HPDE6-E6E7 (cell line): ENCODE results near the gene NRG3.

ENCODE experiments used
- DNase-seq: peaks from one replicate; pipeline ENCODE4 v3.0.0; 2011; ENCODE audit warnings: missing footprints; ENCODE audit errors: extremely low spot score

The NRG3 gene

DNA sequence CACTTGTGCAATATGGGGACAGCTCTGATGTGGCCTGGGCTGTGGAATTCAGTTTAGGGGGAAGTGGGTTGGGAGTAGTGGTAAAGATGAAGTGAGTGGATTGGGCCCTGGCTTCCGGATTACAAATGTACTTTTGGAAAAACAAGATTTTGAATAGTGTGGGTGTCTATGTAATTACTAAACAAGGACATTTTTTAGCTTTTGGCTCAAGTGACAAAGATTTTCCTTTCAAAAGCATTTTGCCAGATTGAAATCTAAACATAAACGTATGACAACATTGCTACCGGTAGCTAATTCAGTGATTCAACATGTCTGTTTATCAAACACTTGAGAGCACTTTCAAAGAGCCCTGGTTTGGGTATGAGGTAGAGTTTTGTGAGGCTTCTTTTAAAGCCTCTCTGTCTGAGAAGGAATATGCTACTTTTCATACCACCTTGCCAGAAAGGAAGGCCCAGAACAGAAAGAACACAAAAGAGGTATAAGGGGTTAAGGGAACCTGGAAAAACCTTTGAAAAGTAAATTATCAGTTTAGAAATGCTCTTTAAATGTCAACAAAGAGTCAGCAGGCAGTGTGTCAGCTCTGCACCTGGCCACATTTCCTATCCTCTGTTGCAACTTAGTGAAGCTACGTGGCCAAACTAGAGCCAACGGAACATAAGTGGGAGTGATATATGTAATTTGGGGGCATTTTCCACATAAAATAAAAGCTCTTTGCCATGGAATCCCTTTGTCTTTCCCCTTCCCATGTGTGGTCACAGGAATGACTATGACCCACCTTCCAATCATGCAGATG, 516.1 kb downstream of the NRG3 start:
- DNase-seq, result no peak

DNA sequence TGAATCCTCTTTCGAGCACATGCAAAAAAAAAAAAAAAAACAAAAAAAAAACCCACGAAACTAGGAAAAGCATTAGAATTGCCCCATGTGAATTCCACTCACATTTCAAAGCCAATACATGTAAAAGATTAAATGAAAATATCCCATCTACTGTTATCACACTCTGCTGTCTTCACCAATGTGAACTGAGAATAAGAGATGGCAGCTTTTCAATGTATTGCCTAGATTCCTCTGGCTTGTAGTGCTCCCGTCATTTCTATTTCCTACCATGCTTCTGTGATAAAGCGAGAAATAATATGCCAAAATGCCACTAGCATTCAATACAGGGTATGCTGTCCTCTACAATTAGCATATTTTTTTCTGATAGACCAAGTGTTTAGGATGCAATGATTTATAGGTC, 517.0 kb downstream of the NRG3 start:
- no peak for DNase-seq

DNA sequence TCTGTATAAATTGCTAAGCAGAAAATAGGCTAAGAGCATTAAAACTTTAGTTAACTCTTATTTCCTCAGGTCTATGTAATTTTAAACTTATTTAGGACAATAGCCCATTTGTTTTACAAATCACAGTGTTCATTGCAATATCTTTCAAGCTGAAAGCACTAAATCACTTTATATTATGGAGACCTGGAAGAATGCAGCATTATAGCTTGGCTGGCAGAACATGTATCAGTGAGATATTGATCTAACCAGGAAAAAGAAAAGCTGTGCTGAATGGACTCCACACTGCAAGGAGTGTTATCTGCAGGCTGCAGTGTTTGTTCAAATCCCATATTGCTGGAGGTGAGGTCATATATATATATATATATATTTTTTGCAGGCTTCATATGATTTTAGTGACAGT, 517.5 kb downstream of the NRG3 start:
- no peak for DNase-seq

DNA sequence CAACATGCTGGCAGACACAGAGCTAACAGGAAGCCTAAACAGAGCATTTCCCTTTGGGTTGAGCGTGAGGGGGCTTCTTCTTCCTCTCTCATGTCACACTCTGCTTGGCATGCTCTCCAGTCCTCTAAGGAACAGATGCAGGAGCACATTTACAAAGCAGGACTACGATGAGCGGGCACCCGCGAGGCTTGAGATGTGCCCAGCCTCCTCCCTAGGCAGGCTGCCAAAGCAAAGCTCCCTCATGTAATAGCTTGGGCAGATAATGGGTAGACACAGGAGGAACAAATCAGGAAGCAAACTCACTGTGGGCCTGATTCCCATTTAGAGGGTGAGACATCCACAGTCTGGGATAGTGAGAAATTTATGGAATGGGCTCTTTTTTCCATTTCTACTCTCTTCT, 519.1 kb downstream of the NRG3 start:
- no peak for DNase-seq

DNA sequence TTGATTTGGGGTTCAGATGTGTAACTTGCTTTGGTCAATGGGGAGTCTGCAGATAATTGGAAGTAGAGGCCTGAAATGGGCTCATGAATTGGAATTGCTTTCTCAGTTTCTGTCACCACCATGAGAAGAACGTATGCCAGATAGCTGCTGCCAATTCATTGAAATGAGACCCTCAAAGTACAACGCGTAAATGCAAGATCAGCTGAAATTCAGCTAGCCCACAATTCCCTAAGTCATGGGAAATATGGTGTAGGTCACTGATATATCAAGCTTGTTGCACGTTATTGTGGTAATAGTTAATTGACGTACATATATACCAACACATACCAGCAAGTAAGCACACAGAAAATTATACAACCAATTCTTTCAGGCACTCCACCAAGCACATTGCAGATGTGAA, 520.0 kb downstream of the NRG3 start:
- no peak for DNase-seq

DNA sequence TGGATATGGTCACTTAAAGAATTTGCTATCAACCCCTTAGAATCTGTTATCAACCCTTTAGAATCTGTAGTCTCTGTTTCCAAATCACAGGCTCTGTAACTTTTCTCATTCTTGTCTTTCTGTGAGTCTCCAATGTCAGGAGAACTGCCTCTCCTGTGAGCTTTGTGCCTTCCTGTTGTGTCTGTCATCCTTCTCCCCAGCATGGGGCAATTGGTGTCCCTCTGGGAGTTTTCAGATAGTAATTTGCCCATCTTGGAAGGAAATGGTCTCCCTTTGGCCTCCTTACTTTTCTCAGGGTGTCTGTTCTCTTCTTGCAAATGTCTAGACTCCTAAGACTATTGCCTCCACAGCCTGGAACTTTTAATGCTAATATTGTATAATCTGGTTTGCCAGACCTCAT, 521.9 kb downstream of the NRG3 start:
- no peak for DNase-seq

DNA sequence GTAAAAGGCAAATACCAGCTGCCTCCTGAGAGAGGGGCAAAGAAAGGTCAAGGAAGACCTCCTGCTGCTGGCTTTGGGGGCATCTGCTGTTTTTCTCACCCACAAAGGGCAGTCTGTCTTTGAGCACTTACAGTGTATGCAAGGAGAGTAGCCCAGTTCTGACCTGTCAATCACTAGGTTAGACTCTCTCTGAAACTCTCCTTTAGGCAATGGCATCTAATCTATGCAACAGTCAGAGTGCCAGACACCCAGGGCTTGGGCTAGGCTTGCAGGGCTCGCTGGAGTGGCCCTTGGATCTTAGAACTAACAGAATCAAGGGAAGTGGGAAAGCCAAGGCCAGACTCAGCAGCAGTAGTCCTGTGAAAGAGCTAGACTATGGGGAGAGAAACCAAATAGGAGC, 522.9 kb downstream of the NRG3 start:
- no peak for DNase-seq

DNA sequence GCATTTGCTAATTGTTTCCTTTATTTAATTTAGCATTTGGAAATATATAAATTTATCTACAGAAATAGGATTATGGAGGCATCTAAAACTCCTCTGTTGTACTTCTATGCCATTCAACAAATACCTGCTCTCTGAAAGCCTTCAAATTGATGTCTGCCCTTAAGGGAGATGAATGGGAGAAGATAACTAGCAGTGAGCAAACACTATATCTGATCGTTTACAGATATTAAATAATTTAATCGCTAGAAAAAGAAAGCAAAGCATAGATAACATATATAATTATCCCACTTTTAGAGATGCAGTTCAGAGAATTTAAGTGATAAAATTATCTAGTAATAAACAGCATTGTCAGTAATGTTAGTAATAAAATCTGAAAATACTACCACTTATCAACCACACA, 524.9 kb downstream of the NRG3 start:
- no peak for DNase-seq

DNA sequence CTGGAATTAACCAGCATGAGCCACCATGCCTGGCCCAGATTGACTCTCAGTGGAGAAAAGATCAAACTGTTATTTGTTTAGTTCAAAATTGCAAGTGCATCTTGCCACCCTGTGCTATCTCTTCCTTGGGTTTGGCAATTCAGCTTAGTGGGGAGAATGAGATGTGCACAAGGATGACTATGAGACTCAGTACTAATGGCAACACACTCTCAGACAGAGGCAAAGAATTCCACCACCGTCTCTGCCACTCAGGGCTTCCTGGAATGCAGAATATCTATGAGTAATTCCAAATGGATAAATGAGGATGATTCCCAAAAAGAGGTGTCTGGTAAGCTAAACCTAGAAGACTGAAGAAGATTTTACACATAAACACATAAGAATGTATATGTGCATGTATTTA, 525.8 kb downstream of the NRG3 start:
- no peak for DNase-seq

DNA sequence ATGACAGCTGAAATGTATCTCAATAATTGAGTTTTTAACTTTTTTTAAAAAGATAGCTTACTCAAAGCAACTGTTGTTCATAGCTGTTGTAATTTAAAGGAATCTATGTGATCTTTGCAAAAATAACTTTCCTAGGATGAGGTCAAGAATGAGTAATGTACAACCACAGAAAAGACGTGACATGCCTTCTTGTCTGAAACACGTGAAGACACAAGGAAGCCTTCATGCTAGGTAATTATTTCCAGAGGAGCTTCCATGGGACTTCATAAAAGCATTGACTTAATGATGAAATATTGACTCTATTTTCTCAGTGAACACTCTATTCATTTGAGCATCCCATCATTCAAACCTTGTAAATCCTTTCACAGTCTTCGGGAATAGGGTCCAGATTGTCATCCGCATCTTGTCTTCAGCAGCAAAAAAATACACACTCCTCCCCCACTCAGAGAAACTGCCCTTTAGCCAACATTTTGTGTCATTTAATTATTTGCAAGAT, 528.0 kb downstream of the NRG3 start:
- DNase-seq, result no peak

DNA sequence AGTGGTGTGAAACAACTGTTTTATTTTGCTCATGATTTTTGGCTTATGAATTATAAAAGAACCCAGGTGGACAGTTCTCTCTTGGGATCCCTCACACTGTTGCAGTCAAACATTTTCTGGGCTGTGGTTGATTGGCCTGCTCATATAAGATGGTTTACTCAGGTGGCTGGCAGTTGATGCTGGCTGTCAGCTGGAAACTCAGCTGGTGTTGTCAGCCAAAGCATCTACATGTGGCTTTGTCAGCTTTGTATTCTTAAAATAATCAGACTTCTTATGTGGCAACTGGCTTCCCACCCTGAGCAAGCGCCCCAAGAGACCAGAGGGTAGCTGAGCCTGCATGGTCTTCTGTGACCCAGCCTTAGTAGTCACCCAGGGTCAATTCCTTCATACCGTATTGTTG, 534.7 kb downstream of the NRG3 start:
- no peak for DNase-seq

DNA sequence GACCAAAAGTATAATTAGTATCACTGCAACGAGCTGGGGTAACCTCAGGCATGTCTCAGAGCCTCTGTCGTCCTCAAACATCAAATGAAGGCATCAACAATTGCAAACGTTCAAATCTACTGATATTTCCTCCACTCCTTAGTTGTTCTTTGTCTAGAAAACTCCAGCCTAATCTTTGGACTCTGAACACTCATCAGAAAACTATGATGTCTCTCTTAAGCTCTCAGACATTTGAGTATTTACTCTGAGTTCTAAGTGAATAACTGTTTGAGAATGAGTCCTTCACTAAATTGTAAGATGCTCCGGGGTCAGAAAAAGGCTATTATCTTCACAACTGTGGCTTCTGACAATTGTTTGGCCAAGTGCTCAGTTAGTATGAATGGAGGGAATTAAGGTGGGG, 536.4 kb downstream of the NRG3 start:
- DNase-seq, result no peak

DNA sequence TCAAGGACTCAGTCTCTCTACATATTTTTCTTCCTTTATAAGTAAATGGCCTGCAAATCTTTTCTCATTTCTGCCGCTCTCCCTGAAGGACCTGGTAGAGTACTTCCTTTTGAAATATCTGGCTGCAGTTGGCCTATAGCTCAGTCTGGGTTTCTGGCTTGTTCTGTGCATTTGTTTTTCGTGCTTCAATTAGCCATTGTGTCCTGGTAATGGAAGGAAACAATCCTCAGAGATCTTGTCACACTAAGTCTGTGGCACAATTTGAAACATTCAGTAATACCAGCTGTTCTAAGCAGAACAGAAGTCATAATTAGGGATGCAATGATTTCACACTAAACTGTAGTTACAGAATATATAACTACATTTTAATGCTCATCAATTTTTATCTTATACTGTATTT, 545.0 kb downstream of the NRG3 start:
- no peak for DNase-seq

DNA sequence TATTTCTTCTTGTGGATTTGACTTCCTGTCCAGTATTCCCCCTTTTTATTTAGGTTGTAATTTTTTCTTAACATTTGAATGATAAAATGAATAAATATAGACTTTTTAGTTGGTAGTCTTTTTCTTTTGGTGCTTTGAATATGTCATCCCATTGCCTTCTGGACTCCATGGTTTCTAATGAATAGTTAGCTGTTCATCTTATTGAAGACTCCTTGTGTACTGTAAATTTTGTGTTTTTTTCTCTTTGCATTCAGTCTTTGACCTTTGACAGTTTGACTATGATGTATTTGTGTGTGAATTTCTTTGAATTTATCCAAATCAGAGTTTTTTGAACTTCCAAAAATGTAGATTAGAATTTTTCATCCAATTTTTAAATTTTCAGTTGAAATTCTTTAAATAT, 554.3 kb downstream of the NRG3 start:
- no peak for DNase-seq

DNA sequence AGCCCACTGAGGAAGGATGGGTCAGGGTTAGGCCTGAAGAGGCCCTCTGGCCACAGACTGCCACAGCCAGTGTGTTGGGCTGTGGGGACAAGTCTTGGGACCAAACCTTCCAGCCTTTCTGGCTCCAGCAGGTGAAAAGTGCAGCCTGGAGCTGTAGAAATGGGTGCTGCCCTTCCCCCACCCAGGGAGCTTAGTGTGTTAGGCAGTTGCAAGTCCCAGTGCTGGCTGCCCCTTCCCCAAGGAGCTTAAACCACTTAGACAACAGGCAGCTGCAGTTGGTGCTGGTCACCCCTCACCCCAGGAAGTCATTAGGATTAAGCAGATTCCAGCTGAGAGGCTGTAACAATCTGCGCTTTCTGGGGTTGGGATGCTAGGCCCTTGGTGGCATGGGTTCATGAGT, 563.3 kb downstream of the NRG3 start:
- no peak for DNase-seq

DNA sequence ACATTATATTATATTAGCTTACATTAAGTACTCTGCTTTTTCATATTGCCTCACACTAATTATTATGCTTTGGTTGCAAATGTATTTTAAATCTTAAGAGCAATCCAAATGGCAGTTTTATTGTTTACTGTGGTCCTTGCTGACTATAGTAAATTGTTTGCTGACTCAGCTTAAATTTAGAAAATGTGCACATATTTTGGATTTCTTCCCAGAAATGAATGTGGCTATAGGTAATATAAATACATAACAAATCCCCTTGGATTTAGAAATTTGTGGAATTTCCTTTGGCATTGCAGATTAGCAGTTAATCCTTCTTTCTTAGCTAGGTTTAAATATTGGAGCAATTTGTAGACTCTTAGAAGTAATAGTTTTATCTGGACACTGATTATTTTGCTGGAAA, 565.8 kb downstream of the NRG3 start:
- DNase-seq, result no peak

DNA sequence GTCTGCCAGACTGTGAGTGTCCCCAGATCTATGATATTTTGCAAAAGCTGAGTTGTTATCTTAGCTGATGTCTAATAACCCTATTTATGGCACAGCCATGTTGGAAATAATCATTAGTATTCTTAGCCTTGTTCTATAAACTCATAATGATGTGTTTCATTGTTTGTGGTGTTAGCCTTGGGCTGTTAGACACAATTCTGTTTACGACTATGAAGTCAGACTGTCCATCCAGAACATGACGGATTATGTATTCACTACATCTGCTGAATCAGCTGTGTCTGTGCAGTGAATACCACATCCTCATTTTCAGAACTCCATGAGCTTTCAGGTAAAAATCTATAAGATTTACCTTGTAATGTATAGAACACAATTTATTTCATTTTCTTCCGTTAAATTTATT, 577.1 kb downstream of the NRG3 start:
- no peak for DNase-seq

DNA sequence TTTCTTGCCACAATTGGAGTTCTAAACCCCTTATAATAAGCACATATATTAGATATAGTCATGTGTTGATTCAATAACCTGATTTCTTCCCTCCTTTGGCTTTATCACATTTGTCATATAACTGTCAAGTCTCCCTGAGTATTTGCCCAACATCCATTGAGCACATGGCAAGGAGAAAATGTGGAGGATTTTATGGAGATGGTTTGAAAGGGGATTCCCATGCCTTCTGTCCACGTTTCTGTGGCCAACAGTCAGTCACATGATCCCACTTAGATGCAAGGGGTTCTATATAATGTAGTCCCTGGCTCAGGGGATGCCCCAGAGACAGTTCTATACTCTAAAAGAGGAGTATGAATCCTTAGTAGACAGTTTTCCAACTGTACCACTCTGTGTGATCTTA, 577.7 kb downstream of the NRG3 start:
- DNase-seq, result no peak

DNA sequence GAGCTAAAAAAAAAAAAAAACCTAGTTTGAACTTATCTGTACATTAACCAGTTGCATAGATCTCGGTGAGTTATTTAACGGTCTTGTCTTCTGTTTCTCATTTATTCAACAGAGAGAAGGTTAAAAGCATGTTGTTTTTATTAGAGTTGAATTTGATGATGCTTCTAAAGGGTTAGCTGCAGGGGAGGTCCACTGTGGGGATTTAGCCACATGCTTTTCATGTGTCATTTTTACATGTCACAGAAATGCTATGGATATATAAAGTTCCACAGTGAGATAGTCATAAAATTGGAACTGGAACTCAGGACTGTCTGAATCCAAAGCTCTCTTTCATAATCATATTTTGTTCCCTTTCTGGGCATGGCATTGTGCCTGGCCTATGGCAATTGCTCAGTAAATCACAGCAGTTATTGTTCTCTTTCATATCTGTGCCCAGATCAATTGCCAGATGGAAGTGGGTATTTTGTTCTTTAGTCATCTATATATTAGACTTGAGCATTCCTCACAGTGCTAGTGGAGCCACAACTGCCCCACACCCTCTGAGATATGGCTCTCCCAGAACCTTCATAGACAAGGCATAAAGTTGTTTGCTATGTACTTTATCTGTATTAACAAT, 578.8 kb downstream of the NRG3 start:
- DNase-seq, result no peak

DNA sequence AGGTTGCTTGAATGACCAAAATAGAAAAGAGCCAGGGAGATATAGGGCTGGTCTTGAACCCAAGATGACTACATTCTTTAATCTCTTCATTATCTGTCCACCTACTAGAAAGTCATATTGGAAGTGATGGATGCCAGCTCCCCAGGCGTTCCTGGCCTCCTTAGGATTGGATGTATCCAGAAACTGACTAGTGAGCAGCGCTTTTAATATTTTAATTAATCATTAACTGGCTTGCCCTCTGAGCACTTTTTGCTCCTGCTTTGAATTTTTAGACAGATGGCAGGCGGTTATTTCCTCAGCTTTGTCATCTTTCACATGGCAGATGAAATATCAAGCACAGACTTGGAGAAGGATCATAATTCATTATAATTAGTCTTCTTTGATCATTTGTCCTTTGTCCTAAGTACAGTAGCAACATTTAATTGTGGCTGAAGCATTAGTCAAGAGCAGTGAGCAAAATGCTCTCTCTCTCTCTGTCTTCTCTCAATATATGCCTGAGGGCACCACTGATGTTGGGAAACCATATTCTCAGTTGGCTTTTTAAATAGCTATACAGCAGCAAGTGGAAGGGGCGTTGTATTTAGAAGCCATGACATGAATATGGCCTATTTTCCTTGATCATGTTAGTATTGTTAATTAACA, 588.0 kb downstream of the NRG3 start:
- DNase-seq, result no peak

DNA sequence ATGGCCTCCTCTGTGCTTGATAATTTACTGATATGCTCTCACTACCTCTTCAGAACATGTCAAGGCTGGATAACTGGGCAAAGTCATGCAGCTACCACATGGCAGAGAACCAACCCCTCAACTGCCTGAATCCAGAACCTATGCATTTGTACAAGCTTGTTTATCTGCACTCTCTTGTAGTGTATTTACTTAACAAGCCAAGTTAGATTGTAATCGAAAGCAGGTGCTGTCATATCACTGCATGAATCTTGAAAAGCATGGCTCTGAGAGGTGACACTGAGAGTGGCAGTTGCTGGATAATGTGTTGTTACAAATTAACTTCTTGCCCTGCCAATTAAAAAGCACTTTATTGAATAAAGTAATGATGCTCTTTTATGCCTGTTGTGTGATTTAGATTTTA, 588.6 kb downstream of the NRG3 start:
- no peak for DNase-seq

DNA sequence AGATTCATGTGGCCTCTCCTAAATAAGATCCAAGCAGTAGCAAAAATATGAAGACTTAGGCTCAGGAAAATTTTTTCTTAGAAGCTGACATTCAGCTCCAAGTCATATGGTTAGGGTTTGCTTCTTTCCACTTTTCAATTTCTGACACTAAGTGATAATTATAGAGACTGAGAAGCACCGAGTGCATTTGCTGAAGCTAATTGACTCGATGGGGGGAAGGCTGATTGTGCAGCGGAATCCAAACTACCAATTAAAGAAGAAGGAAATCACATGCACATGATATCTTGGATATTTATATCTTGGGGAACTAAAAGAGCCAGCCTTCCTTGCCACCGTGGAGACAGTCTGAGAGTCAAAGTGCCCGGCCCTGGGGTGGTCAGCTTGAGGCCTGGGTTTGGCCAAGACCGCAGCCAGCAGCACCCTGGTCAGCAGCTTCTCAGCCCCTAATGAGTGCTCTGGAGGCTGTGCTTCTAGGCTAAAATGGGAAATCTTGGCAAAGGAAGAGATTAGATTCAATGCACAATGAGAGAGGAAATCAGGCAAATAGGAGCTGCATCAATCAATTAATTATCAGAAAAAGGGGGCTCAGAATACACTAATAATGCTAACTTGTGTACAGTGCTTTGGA, 589.3 kb downstream of the NRG3 start:
- DNase-seq, result no peak

DNA sequence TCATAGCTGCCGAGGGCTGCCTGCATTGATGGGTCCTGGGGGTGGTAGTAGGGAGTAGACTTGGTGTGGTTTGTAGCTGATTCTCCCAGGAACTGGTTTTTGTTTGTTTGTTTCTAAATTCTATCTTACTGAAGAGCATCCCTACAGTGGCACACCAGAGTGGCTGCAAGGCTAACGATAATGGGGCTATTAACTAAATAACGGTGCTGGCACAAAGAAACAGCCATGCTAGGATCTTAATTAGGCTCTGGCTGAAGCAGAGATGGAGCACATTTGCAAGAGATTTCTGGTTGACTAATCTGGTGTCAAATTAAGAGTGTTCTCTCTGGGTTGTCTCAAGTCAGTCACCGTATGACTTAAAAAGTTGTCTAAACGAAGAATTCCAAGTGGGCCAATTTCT, 590.0 kb downstream of the NRG3 start:
- DNase-seq, result no peak
